NCI-H446 treated with DMSO at 0.1 percent for 48 hours (cell line): ENCODE results near the gene ARHGDIA.
A peak's percentile ranks its signal among the peaks of the same experiment; 100 is the strongest.
"Not testable (repeated sequence)": the region's sequence is repeated elsewhere in the genome, so short reads cannot be mapped to it uniquely, and the experiment has no call there.

Experiments
- DNase-seq: peaks from one replicate; lab custom pipeline; 2025; lab: John Stamatoyannopoulos, UW

Gene ARHGDIA

DNA sequence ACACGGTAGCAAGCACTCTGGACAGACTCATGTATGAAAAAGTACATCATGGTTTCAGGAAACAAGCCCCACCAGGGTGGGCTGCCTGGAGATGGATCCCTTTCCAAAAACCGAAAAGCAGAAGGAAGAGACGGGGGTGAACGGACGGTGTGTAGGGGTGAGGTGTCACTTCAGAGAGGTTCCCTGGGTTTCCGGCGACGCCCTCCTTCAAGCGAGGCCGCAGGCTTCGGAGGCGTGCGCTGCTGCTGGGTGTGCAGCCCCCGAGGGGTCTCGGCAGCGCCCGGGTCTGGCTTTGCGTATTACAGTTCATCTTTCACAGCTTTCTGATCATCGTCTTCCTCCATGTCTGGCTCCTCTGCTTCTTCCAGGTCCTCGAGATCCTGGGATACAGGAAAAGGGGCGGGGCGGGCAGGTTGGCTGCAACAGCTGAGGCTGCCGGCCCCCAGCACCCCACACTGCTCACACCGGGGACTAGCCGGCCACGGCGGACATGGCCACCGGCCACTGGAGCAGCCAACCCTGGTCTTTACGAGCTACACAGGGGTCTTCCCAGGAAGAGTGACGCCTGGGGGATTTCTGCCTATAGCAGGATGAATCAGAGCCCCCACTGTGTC, 27.3 kb downstream of the ARHGDIA start:
- DNase-seq, result no peak

DNA sequence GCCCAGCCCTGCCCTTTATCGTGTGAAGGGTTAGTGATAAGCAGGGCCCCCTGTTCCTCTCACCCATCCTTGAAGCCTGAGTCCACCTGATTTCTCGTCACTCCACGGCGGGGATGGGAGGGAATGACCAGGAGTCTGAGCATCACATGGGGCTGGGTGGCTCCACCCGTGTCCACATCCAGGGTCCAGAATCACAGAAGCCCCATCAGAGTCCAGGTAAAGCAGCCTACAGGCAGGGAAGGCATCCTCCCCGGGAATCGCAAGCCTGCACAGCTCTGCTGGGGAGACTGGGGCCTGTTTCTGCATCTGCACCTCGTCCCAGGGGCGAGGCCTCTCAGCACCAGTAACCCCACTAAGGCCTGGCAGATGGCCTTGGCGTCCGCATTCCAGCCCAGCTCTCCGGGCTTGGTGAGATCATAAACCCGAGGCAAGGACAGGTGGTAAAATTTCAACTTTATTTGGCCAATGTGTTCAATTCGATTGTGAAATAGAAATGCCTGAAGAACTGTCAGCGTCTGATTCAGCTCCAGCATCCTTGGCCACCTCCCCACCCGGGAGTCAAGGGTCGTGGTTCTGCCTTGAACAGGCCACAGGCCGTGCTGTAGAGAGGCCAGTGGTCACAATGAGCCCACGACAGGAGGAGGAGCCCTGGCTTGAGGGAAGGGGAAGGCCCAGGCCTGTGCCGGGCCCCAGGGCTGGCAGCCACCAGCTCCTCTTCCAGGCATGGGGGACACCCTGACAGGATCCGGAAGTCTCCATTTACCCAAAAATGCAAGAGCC, 28.2 kb downstream of the ARHGDIA start:
- DNase-seq, result no peak

DNA sequence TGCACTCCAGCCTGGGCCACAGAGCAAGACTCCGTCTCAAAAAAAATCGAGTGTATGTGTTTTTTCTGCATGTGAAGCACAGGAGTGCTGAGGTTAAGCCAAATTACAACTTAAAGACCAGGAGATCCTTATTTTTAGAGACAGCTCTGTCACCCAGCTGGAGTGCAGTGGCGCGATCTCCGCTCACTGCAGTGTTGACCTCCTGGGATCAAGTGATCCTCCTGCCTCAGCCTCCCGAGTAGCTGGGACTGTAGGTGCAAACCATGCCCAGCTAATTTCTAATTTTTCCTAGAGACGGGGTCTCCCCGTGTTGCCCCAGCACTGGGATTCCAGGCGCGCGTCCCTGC, 28.8 kb downstream of the ARHGDIA start:
- DNase-seq, result no peak

DNA sequence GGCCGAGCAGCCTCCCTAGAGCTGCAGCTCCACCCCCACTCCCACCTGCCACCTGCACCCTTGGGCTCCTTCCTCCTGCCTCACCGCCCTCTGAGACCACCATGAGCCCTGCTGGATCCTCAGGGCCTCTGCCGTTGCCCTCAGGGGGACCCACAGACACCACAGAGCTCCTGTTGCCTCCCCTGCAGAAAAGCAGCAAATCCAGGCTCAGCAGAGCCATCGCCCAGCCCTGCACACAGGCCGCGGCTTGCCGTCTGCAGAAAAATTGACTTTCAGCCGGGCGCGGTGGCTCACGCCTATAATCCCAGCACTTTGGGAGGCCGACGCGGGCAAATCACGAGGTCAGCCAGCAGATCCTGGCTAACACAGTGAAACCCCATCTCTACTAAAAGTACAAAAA, 29.3 kb downstream of the ARHGDIA start:
- no peak for DNase-seq

DNA sequence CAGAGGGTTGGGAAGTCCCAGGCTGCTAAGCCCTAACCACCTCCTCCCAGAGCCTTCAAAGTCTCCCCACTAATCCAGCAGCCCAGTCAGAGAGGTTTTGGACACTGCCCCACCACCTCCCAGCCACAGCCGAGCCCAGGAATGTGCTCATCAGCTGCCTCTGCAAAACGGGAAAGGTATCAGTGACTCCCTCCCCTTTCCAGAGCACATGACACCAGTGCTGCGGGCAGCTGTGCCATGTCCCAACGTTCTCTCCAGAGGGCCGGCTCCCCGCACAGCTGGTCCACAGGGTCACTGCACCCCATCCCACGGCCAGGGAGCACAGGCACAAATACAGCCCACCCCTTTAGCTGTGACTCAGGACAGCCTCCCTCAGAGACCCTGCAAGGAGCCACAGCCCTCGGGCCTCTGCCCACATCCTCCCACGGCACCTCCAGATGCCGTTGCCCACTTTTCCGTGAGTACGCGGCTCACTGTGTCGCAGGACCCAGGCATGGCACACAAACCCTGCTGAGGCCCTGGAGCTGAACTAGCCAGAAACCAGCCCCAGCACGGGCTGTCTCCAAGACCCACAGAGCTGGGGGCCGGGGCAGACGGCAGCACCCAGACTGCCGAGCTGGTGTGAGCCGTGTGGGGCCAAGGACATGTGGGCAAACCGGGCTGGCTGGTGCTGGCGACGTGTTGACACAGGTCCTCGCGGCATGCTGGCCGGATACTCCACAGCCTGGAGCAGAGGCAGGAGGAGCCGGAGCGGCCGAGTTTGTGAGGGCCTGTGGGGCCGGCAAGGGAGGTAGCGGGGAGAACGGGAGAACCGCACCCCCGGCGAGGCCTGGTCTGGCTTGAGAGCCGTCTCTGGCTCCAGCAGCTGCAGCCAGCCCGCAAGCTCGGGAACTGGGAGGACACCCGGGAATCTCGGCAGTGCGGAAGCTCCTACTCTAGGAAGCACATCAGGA, 30.0 kb downstream of the ARHGDIA start:
- DNase-seq, result no peak

DNA sequence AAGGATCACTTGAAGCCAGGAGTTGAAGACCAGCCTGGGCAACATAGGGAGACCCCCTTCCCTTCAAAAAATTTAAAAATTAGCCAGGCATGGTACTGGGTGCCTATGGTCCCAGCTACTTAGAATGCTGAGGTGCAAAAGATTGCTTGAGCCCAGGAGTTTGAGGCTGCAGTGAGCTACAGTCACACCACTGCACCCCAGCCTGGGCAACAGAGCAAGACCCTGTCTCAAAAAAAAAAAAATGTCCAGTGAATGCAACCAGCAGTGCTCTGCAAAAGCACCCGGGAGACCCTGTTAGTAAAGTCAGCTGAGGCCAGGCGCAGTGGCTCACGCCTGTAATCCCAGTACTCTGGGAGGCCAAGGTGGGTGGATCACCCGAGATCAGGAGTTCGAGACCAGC, 31.1 kb downstream of the ARHGDIA start:
- DNase-seq, result not testable (repeated sequence)

DNA sequence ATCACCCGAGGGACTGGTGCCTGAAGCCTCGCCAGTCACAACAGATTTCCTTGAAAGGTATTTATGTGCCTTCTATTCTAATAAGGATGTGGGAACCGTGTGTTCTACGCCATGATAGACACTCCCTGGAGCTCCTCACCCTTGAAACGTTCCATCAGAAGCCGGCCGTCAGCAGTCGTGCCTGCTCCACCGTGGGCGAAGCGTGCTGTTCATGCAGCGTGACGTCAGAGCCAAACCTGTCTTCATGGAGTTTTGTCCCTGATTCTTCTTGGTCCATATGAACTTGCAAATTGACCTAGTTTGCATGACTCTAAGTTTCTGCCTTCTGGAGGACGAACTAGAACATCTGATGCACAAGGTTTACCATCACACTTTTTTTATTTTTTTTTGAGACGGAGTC, 31.8 kb downstream of the ARHGDIA start:
- DNase-seq, result no peak

DNA sequence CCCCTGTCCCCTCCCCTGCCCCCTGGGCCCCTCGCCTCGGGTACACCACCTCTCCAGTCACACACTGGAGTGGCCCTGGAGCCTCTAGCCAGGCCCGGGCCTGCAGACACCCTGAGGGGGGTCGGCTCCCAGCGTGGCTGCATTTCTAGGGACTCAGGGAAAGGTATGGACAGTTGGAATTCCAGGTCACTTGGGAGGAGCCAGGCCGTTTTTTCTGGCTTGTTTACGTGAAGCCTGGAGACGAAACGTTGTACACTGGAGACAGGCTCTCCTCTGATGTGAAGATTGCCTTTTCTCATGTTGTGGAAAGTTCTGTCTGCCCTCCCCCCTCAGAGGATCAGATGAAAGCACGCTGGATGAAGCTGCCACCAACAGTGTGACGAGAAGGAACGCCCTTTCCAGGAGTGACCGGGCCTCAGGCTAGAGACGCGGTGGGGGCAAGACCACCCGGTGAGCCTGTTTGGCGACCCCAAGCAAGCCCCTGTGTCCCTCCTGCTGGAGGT, 32.3 kb downstream of the ARHGDIA start:
- DNase-seq, result no peak

DNA sequence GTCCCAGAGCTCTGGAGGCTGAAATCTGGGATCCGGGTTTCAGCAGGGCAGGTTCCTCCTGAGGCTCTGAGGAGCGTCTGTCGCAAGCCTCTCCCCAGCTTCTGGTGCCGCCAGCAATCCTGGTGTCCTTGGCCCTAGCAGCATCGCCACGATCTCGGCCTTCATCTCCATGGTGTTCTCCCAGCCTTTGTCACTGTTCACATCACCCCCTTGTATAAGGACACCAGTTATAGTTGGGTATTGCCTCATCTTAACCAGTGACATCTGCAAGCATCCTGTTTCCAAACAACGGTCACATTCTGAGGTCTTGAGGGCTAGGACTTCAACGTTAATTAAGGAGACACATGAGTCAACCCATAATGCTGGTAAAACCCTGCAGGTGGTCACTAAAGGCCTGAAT, 33.5 kb downstream of the ARHGDIA start:
- DNase-seq, result no peak

DNA sequence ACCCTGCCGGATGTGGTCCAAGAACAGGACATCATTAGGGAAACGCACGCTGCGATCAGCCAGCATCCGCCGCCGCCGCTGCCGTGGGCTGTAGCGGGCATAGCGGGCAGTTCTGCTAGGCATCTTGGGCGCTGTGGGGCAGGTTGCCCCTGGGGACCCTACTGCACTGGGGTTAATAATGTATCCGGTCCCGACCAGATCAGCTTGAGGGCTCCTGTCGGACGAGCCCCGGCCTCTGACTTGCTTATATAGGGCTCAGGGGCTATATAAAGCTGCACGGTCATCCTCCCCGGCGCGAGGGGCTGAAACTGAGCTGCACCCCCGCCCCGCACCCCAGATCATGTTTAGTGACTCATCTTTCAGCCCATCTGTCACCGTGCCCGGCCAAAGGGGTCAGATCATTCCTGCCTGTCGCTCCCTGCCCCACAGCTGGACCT, 36.3 kb downstream of the ARHGDIA start, which contains the start of gene PPP1R27:
Gene PPP1R27 (minus strand): TSS at position 220 of the 437 bp plus-strand sequence. CDS start 97 bp downstream, at position 123.
- DNase-seq, result no peak

DNA sequence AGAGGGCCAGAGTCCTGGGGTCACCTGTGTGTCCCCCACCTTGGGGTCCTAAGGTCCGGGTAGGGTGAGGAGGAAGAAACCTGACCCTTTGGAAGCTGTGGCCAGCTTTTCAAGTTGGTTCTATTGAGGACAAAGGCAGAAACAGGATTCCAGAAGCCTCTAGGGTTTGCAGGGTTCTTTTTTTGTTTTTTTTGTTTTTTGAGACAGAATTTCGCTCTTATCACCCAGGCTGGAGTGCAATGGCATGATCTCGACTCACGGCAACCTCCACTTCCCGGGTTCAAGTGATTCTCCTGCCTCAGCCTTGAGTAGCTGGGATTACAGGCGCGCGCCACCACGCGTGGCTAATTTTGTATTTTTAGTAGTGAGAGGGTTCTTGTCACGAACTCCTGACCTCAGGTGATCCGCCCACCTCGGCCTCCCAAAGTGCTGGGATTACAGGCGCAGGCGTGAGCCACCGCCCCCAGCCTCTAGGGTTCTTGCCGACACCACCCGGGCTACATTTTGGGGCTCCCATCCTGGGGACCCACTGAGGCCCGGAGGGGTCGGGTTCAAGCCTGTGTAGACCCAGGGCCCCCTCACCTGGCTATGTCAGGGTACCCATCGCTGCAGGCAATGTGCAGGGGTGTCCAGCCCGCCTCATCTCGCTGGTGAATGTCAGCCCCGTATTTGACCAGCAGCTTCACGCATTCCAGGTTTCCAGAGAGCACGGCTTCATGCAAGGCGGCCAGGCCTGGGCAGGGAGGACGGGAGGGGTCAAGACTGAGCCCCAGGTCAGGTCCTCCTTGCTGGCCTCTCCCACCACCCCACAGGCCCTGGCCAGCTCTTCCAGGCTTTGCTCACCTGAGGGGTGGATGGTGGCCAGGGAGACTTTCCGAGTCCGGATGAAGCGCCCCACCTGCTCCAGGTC, 37.0 kb downstream of the ARHGDIA start:
- DNase-seq, result no peak

DNA sequence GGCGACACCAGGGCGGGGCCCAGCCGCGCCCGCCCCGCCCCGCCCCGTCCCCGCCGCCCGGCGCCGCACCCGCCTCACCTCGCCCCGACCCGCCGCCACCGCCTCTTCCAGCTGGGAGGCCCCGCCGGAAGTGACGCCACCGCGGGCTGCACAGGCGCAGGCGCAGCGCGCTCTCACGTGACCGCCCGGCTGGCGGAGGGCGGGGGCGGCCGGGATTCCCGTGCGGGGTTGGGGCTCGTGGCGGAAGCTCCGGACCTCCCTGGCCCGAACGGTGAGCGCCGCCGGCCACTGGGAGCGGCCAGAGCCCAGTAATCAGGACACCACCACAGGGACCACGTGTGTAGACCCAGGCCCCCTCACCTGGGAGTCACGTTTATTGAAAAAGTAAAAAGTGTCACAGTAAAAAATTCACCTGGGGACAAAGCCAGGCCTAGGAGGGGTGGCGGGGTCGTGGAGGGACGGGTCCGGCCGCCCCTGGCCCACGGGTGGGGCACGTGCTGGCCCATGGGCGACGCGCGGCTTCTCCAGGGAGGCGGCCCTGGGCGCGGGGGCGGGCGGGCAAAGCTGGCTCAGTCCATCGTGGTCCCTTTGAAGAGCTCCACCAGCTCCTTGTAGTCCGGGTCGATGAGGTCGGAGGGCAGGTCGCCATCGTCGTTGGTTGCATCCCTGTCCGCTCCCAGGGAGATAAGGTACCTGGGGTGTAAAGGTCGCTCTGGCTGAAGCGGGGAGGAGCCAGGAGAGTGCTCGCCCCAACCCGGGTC, 37.8 kb downstream of the ARHGDIA start, which contains the start of gene MCRIP1:
Gene MCRIP1 (minus strand): TSS at position 132 of the 761 bp plus-strand sequence. CDS start 8,785 bp downstream, outside the sequence.
- peak; percentile 84 for DNase-seq

DNA sequence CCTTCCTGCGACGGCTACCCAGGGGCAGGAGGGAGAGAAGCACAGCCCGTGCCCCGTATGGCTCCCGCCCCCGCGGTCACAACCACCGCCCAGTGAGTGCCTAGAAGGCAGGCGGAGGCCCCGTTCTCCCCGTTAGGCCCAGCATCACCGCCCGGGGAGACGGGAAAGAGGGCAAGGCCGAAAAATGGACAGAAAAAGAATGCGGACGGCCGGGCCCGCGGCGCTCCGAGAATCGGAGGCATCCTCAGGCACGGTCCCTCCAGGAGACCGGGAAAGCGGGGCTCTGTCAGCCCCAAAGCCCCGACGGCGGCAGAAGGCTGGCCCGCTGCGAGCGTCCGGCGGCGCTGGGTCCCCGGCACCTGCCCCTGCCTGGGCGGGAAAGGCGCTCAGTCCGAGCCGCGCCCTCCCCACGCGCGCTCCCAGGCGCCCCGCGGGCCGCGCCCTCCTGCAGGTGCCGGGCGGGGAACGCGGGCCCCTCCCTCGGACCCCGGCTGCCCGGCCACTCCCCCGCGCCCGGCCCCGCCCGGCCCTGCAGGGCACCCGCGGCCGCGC, 38.5 kb downstream of the ARHGDIA start:
- no peak for DNase-seq

DNA sequence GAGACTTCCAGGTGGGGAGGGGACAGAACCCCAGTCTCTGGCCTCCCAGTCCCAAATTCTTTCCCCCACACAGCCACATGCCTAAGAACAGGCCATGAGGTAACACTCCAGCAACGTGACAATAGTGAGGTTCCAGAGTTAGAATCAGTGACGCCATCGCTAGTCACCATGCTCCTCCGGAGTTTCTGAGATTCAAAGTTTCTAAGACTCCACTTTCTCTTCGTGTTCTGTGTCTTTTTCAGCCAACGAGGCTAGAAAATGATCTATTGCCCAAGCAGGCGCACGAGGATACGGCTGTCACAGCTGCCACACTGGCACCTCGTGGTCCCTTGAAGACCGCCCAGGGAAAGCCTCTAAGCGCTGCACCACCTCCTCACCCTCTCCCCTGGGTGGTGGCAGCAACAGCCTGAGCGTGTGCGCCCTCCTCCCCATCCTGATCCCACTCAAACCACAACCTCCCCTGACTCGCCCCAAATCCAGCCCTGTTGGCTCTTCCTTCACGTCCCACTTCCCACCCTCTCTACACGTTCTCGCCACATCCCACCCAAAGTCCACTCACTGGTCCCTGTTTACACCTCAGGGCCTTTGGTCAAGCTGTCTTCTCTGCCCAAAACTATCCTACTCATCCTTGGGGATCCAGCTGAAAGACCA, 39.1 kb downstream of the ARHGDIA start:
- no peak for DNase-seq

DNA sequence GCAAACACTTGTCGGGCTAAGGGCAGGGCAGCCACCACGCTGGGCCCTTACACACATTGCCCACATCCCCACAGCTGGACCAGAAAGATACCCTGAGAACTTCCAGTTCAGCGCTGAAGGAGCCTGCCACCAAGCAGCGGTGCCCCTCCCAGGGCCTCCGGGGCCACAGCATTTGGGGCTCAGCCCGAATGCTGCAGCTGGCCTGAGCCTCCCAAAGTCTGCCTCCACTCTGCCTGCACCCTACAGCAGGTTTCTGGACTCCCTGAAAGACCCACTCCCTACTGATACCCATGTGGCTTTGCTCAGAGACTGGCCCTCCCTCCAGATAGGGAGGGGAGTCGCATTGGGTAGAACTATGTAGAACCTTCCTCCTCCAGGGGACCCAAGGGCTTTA, 39.6 kb downstream of the ARHGDIA start:
- DNase-seq, result no peak

DNA sequence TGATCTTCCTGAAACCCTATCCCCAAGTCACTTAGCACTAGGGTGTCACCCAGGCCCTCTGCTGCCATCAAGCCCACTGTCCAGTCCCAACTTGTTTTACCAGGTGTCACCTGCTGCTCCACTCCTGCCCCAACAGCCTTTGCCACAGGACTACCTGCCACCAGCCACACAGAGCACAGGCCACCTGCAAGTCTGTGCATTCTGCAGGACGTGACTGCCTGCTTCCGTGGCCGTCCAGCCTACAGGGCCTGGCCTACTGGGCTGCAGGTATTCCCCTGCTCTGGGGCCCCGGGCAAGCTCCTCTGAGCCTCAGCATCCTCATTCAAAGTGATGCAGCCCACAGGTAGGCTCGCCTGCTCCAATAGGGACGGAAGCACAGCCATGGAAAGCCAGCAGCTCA, 41.3 kb downstream of the ARHGDIA start:
- DNase-seq, result no peak

DNA sequence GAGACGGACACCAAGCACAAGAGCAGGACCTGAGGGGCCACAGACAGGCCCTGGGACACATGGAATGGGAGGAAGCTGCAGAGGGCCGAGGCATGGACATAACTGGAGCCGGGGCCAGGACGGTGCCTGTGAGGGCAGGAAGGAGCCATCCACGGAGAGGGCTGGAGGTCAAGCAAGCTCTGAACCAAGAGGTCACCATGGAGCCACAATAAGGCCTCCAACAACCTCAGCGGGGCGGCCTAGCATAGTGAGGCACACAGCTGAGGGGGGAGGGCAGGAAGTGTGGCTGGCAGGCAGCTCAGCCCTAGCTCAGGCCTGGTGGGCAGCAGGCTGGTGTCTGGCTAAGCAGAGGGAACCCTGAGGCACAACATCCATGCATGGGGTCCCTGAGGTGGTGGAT, 42.5 kb downstream of the ARHGDIA start:
- DNase-seq, result no peak

DNA sequence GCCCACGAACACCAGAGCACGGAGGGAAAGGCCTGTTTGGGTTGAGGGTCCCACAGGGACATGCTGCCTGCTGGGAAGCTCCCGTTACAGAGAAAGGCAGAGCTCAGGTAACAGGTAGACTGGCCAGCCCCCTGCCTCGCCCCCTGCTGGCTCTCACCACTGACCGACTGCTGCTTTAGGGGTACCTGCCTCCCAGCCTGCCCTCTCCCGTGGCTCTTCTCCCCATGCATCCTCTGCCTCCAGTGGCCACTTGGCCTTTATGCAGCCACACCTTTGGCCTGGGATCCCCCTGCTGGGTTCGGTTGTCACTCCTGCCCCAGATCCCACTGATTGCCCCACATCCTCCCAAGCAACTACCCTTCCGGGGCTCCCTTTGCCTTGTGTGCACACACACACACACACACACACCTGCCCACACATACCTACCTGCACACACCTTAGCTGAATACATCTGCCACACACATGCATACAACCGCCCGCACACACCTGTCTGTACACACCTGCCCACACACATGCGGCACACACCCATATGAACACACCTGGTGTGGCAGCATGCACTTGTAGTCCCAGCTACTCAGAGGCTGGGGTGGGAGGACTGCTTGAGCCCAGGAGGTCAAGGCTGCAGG, 45.2 kb downstream of the ARHGDIA start:
- DNase-seq, result no peak

DNA sequence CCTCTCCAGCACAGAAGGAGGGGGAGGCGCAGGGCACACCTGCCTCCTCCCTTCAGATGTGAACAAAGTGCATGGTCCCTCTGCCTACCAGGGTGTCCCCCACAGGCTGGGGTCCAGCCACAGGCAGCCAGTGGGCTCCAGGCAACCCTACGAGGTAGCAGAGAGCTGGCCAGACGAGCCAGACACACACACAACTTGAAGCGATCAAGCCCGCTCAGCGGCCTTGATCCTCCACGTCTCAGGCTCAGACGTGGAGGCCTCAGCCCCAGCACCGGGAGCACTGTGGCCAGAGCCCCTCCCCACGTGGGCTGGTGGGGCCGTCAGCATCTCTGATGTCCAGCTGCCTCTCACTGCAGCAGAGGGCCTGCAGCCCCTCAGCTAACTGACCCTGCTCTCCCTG, 46.5 kb downstream of the ARHGDIA start:
- no peak for DNase-seq
